WTC11 (cell line): Measurements from ENCODE around the gene RPS25. TPM values are rescaled to one million over a fixed set of nuclear protein-coding genes. Genes with fewer than 3 reads are reported as not detected.

Experiments used
- ATAC-seq: fragments of 200-7000 bp; cut with Tn5 transposase; 2 replicates; pipeline ENCODE4 v1.10.0; 2021; ENCODE audit warnings: mild to moderate bottlenecking, moderate library complexity
- CTCF ChIA-PET: fragments of 300-600 bp; sonication (Branson Sonifier 250); formaldehyde crosslinking; loops from one replicate; lab custom pipeline; 2021; ENCODE audit warnings: antibody characterized with exemption; lab: Charles Lee
- POLR2A ChIA-PET: fragments of 350-600 bp; sonication (Branson Sonifier 250); formaldehyde crosslinking; loops from one replicate; lab custom pipeline; 2021; ENCODE audit warnings: antibody characterized with exemption; lab: Charles Lee
- DNase-seq: peaks from one replicate; pipeline ENCODE4 v3.0.0; 2021; ENCODE audit warnings: low spot score
- H3K27ac Mint-ChIP-seq: 2 replicates; pipeline ENCODE4 v1.8.0; 2021; ENCODE audit warnings: mixed read lengths
- H3K27me3 Mint-ChIP-seq: 2 replicates; pipeline ENCODE4 v1.8.0; 2021; ENCODE audit warnings: low read depth, mild to moderate bottlenecking, moderate library complexity, mixed read lengths
- H3K36me3 Mint-ChIP-seq: 2 replicates; pipeline ENCODE4 v1.8.0; 2021; ENCODE audit warnings: mixed read lengths
- H3K4me1 Mint-ChIP-seq: 2 replicates; pipeline ENCODE4 v1.8.0; 2022; ENCODE audit warnings: mixed read lengths
- H3K4me3 Mint-ChIP-seq: 2 replicates; pipeline ENCODE4 v1.8.0; 2021; ENCODE audit warnings: mild to moderate bottlenecking, moderate library complexity, mixed read lengths
- H3K9me3 Mint-ChIP-seq: 2 replicates; pipeline ENCODE4 v1.8.0; 2021; ENCODE audit warnings: mixed read lengths
- AR ChIP-seq: fragments of 250-450 bp; sonication (Bioruptor Pico); IDR thresholded peaks from 2 replicates; pipeline ENCODE4 v1.9.0; 2021; ENCODE audit warnings: mild to moderate bottlenecking
- CBFB ChIP-seq: sonication (generic); formaldehyde crosslinking; IDR thresholded peaks from 2 replicates; pipeline ENCODE4 v1.8.1; 2022; ENCODE audit warnings: mild to moderate bottlenecking, low read depth, missing genetic modification reagents
- CDX4 ChIP-seq: fragments of 250-450 bp; sonication (Bioruptor Pico); IDR thresholded peaks from 2 replicates; pipeline ENCODE4 v1.9.0; 2021; ENCODE audit warnings: moderate library complexity, mild to moderate bottlenecking, inconsistent platforms, borderline replicate concordance
- EMX1 ChIP-seq: fragments of 250-450 bp; sonication (Bioruptor Pico); IDR thresholded peaks from 2 replicates; pipeline ENCODE4 v1.8.0; 2021; ENCODE audit warnings: mild to moderate bottlenecking
- ESRRA ChIP-seq: sonication (generic); formaldehyde crosslinking; IDR thresholded peaks from 2 replicates; pipeline ENCODE4 v1.8.1; 2022; ENCODE audit warnings: mild to moderate bottlenecking, missing genetic modification reagents, borderline replicate concordance
- GABPB1 ChIP-seq: sonication (generic); formaldehyde crosslinking; IDR thresholded peaks from 2 replicates; pipeline ENCODE4 v1.8.1; 2023; ENCODE audit warnings: mild to moderate bottlenecking, missing genetic modification reagents
- GTF2I ChIP-seq: fragments of 250-450 bp; sonication (Bioruptor Pico); conservative IDR thresholded peaks from 2 replicates; pipeline ENCODE4 v1.4.0; 2021; ENCODE audit warnings: mild to moderate bottlenecking
- MLX ChIP-seq: sonication (generic); formaldehyde crosslinking; IDR thresholded peaks from 2 replicates; pipeline ENCODE4 v1.8.1; 2023; ENCODE audit warnings: mild to moderate bottlenecking, missing genetic modification reagents, moderate library complexity
- MXD4 ChIP-seq: fragments of 250-450 bp; sonication (Bioruptor Pico); IDR thresholded peaks from 2 replicates; pipeline ENCODE4 v1.8.0; 2021; ENCODE audit warnings: mild to moderate bottlenecking, moderate library complexity, borderline replicate concordance
- NFYB ChIP-seq: sonication (generic); formaldehyde crosslinking; conservative IDR thresholded peaks from 2 replicates; pipeline ENCODE4 v1.8.0; 2022; ENCODE audit warnings: low read depth, missing genetic modification reagents
- OVOL2 ChIP-seq: fragments of 250-450 bp; sonication (Bioruptor Pico); IDR thresholded peaks from 2 replicates; pipeline ENCODE4 v1.9.0; 2021; ENCODE audit warnings: mild to moderate bottlenecking, borderline replicate concordance
- SMAD4 ChIP-seq: sonication (generic); formaldehyde crosslinking; IDR thresholded peaks from 2 replicates; pipeline ENCODE4 v1.8.0; 2022; ENCODE audit warnings: mild to moderate bottlenecking, missing genetic modification reagents
- SOX15 ChIP-seq: fragments of 250-450 bp; sonication (Bioruptor Pico); IDR thresholded peaks from 2 replicates; pipeline ENCODE4 v1.9.0; 2021; ENCODE audit warnings: mild to moderate bottlenecking
- TCF7 ChIP-seq: sonication (generic); formaldehyde crosslinking; IDR thresholded peaks from 2 replicates; pipeline ENCODE4 v1.8.0; 2022; ENCODE audit warnings: mild to moderate bottlenecking, low read depth, missing genetic modification reagents, moderate library complexity
- TEAD4 ChIP-seq: sonication (generic); formaldehyde crosslinking; IDR thresholded peaks from 2 replicates; pipeline ENCODE4 v1.8.0; 2022; ENCODE audit warnings: mild to moderate bottlenecking, missing genetic modification reagents
- USF1 ChIP-seq: sonication (generic); formaldehyde crosslinking; IDR thresholded peaks from 2 replicates; pipeline ENCODE4 v1.8.0; 2022; ENCODE audit warnings: mild to moderate bottlenecking, missing genetic modification reagents
- ZNF263 ChIP-seq: sonication (generic); formaldehyde crosslinking; IDR thresholded peaks from 2 replicates; pipeline ENCODE4 v1.8.1; 2022; ENCODE audit warnings: low read depth, mild to moderate bottlenecking, moderate library complexity, missing genetic modification reagents
- ZNF416 ChIP-seq: fragments of 250-450 bp; sonication (Bioruptor Pico); IDR thresholded peaks from 2 replicates; pipeline ENCODE4 v1.9.0; 2021; ENCODE audit warnings: mild to moderate bottlenecking, inconsistent platforms
- ZNF671 ChIP-seq: fragments of 250-450 bp; sonication (Bioruptor Pico); IDR thresholded peaks from 2 replicates; pipeline ENCODE4 v1.8.0; 2021; ENCODE audit warnings: mild to moderate bottlenecking
- total RNA-seq: library from RNA; stranded (reverse); gene quantifications from 3 replicates; pipeline ENCODE4 v1.2.3, GENCODE V29; 2021
- TF ChIP-seq, protein P1 (sequence below): fragments of 250-450 bp; sonication (Bioruptor Pico); IDR thresholded peaks from 2 replicates; pipeline ENCODE4 v2.1.2; 2022; ENCODE audit warnings: mild to moderate bottlenecking, moderate library complexity
- TF ChIP-seq, protein P2 (sequence below): sonication (generic); formaldehyde crosslinking; conservative IDR thresholded peaks from 2 replicates; pipeline ENCODE4 v1.8.1; 2023; ENCODE audit warnings: mild to moderate bottlenecking, low read depth, missing genetic modification reagents, moderate library complexity
- TF ChIP-seq, protein P3 (sequence below): sonication (generic); formaldehyde crosslinking; IDR thresholded peaks from 2 replicates; pipeline ENCODE4 v1.8.0; 2022; ENCODE audit warnings: mild to moderate bottlenecking, missing genetic modification reagents
- TF ChIP-seq, protein P4 (sequence below): fragments of 200-600 bp; IDR thresholded peaks from 2 replicates; pipeline ENCODE4 v1.8.0; 2022; ENCODE audit warnings: antibody characterized with exemption
- TF ChIP-seq, protein P5 (sequence below): sonication (generic); formaldehyde crosslinking; IDR thresholded peaks from 2 replicates; pipeline ENCODE4 v1.8.0; 2022; ENCODE audit warnings: mild to moderate bottlenecking, missing genetic modification reagents

Gene RPS25
- total RNA-seq, 1 experiment from 2014 or later = 1,349 TPM

DNA sequence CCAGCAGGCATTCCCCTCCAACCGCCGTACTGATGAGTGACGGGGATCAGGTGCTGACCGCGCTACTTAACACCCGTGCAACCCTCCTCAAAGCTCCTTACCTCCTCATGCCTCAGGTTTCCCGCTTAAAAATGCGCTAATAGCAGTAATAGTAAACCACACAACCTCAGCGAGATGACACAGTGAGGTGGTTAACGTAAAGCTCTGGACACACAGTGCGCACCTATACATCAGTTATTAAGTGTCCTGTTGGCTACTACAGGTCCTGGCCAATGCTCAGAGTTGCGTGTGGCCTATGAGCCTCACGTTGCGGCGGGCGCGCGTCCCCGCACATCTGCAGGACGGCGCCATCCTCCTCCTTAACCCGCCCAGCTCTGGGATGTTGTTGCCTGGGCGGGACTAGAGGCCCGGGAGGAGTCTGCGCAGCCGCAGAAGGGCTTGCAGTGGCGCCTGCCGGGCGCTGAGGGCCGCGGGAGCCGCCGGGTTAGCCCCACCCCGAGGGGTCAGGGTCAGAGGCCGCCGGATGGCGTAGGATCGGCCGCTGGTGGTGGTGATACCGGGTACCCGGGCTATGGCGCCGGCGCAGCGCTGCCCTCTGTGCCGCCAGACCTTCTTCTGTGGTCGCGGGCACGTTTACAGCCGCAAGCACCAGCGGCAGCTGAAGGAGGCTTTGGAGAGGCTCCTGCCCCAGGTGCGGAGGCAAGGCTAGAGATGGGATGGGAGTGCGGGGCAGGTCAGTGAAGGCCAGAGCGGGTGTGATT is 20.3 kb downstream of the RPS25 start, which contains the start of gene CENATAC:
Gene CENATAC (plus strand): TSS at position 512 of the 761 bp plus-strand sequence. CDS start 60 bp downstream, at position 572.
- ChIA-PET CTCF (interaction anchor here (0.5 to 2.8 kb wide), 12 partner anchors 9 to 363 kb away, joined by 3 to 12 read pairs (median 3); partner anchors contain the start of genes HYOU1 and UPK2), POLR2A (interaction anchor here (0.5 to 1.5 kb wide), 6 partner anchors 12 to 363 kb away, joined by 3 to 7 read pairs (median 4); partner anchors contain the start of gene HYOU1)
- peak within 1 kb of the TSS; percentile 99 for H3K4me3 Mint-ChIP-seq
- ATAC-seq = peak; percentile 95
- peaks cover 6% of the 10 kb centered on the region for H3K9me3 Mint-ChIP-seq
- no peaks in the 10 kb centered on the region for H3K27me3 Mint-ChIP-seq
- H3K4me1 Mint-ChIP-seq = peaks cover 26% of the 10 kb centered on the region
- H3K36me3 Mint-ChIP-seq = peaks cover 42% of the 10 kb centered on the region
- DNase-seq = peak; percentile 97
- H3K27ac Mint-ChIP-seq = peak within 1 kb of the TSS; percentile 98
- TF ChIP-seq, protein P1, sequence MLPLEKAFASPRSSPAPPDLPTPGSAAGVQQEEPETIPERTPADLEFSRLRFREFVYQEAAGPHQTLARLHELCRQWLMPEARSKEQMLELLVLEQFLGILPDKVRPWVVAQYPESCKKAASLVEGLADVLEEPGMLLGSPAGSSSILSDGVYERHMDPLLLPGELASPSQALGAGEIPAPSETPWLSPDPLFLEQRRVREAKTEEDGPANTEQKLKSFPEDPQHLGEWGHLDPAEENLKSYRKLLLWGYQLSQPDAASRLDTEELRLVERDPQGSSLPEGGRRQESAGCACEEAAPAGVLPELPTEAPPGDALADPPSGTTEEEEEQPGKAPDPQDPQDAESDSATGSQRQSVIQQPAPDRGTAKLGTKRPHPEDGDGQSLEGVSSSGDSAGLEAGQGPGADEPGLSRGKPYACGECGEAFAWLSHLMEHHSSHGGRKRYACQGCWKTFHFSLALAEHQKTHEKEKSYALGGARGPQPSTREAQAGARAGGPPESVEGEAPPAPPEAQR = no peak
- TF ChIP-seq, protein P2, sequence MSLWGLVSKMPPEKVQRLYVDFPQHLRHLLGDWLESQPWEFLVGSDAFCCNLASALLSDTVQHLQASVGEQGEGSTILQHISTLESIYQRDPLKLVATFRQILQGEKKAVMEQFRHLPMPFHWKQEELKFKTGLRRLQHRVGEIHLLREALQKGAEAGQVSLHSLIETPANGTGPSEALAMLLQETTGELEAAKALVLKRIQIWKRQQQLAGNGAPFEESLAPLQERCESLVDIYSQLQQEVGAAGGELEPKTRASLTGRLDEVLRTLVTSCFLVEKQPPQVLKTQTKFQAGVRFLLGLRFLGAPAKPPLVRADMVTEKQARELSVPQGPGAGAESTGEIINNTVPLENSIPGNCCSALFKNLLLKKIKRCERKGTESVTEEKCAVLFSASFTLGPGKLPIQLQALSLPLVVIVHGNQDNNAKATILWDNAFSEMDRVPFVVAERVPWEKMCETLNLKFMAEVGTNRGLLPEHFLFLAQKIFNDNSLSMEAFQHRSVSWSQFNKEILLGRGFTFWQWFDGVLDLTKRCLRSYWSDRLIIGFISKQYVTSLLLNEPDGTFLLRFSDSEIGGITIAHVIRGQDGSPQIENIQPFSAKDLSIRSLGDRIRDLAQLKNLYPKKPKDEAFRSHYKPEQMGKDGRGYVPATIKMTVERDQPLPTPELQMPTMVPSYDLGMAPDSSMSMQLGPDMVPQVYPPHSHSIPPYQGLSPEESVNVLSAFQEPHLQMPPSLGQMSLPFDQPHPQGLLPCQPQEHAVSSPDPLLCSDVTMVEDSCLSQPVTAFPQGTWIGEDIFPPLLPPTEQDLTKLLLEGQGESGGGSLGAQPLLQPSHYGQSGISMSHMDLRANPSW (CRISPR knock-in tag) = no peak
- TF ChIP-seq NFYB (CRISPR knock-in tag) (no peak), ZNF671 (CRISPR knock-in tag) (no peak), SMAD4 (no peak), MXD4 (no peak), MLX (CRISPR knock-in tag) (no peak; the same call in 1 of the 2 replicates), ESRRA (0 out of 2 replicates have a peak, but pooled peaks have one; percentile 22), AR (CRISPR knock-in tag) (no peak), EMX1 (CRISPR knock-in tag) (no peak), ZNF416 (CRISPR knock-in tag) (no peak), USF1 (CRISPR knock-in tag) (peak; percentile 26; the same call in 1 of the 2 replicates), CDX4 (CRISPR knock-in tag) (no peak), GABPB1 (CRISPR knock-in tag) (no peak), TEAD4 (CRISPR knock-in tag) (no peak), SOX15 (CRISPR knock-in tag) (no peak), CBFB (CRISPR knock-in tag) (no peak), TCF7 (CRISPR knock-in tag) (no peak), ZNF263 (CRISPR knock-in tag) (no peak), GTF2I (CRISPR knock-in tag) (no peak), OVOL2 (CRISPR knock-in tag) (no peak)
- TF ChIP-seq, protein P3, sequence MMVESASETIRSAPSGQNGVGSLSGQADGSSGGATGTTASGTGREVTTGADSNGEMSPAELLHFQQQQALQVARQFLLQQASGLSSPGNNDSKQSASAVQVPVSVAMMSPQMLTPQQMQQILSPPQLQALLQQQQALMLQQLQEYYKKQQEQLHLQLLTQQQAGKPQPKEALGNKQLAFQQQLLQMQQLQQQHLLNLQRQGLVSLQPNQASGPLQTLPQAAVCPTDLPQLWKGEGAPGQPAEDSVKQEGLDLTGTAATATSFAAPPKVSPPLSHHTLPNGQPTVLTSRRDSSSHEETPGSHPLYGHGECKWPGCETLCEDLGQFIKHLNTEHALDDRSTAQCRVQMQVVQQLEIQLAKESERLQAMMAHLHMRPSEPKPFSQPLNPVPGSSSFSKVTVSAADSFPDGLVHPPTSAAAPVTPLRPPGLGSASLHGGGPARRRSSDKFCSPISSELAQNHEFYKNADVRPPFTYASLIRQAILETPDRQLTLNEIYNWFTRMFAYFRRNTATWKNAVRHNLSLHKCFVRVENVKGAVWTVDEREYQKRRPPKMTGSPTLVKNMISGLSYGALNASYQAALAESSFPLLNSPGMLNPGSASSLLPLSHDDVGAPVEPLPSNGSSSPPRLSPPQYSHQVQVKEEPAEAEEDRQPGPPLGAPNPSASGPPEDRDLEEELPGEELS (CRISPR knock-in tag) = peak; percentile 20; the same call in 1 of the 2 replicates
- TF ChIP-seq, protein P4, sequence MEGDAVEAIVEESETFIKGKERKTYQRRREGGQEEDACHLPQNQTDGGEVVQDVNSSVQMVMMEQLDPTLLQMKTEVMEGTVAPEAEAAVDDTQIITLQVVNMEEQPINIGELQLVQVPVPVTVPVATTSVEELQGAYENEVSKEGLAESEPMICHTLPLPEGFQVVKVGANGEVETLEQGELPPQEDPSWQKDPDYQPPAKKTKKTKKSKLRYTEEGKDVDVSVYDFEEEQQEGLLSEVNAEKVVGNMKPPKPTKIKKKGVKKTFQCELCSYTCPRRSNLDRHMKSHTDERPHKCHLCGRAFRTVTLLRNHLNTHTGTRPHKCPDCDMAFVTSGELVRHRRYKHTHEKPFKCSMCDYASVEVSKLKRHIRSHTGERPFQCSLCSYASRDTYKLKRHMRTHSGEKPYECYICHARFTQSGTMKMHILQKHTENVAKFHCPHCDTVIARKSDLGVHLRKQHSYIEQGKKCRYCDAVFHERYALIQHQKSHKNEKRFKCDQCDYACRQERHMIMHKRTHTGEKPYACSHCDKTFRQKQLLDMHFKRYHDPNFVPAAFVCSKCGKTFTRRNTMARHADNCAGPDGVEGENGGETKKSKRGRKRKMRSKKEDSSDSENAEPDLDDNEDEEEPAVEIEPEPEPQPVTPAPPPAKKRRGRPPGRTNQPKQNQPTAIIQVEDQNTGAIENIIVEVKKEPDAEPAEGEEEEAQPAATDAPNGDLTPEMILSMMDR = no peak
- TF ChIP-seq, protein P5, sequence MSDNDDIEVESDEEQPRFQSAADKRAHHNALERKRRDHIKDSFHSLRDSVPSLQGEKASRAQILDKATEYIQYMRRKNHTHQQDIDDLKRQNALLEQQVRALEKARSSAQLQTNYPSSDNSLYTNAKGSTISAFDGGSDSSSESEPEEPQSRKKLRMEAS (CRISPR knock-in tag) = peak; percentile 86
